ENCODE data around the gene TOP2B.

GRCh38 chr3:25554376-25554775, 110.3 kb downstream of the TOP2B start:
- TF ChIP-seq POLR2AphosphoS2 (conservative IDR thresholded peaks at IDR 0.05; ENCODE audit: low read length), result no peak
- no peak for TF ChIP-seq RNF2 (IDR thresholded peaks at IDR 0.05; ENCODE audit: borderline replicate concordance, low read depth)
- TF ChIP-seq EP300 (IDR thresholded peaks at IDR 0.05), result no peak
- TF ChIP-seq CTCF (IDR thresholded peaks at IDR 0.05), result no peak
- TF ChIP-seq, protein P1, sequence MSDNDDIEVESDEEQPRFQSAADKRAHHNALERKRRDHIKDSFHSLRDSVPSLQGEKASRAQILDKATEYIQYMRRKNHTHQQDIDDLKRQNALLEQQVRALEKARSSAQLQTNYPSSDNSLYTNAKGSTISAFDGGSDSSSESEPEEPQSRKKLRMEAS (IDR thresholded peaks at IDR 0.05), result no peak
- TF ChIP-seq KDM1A (IDR thresholded peaks at IDR 0.05; ENCODE audit: low read depth), result no peak
- TF ChIP-seq RAD21 (conservative IDR thresholded peaks at IDR 0.05 in 1 of 2, IDR thresholded peaks at IDR 0.05 in 1 of 2), result no peak
- TF ChIP-seq, protein P2, sequence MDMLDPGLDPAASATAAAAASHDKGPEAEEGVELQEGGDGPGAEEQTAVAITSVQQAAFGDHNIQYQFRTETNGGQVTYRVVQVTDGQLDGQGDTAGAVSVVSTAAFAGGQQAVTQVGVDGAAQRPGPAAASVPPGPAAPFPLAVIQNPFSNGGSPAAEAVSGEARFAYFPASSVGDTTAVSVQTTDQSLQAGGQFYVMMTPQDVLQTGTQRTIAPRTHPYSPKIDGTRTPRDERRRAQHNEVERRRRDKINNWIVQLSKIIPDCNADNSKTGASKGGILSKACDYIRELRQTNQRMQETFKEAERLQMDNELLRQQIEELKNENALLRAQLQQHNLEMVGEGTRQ (IDR thresholded peaks at IDR 0.05), result no peak
- TF ChIP-seq CHD2 (IDR thresholded peaks at IDR 0.05; ENCODE audit: low read length, partially characterized antibody), result no peak
- no peak for TF ChIP-seq MAFK (IDR thresholded peaks at IDR 0.05; ENCODE audit: partially characterized antibody)
- TF ChIP-seq HDAC2 (IDR thresholded peaks at IDR 0.05), result no peak
- TF ChIP-seq CBX2 (IDR thresholded peaks at IDR 0.05; ENCODE audit: borderline replicate concordance, low read depth), result no peak
- no peak for TF ChIP-seq POLR2A (IDR thresholded peaks at IDR 0.05; ENCODE audit: low read length)
- no peak for TF ChIP-seq REST (IDR thresholded peaks at IDR 0.05)

Measured in A549 (cell line).